IMR-90 (cell line): Measurements from ENCODE around the gene ITLN2.
"Not testable (repeated sequence)": the region's sequence is repeated elsewhere in the genome, so short reads cannot be mapped to it uniquely, and the experiment has no call there.

Experiments used
- CEBPB ChIP-seq: IDR thresholded peaks from 2 replicates; pipeline ENCODE4 v1.6.1; 2012; ENCODE audit warnings: low read depth, low read length, improper control_type of control experiment
- CTCF ChIP-seq: conservative IDR thresholded peaks from 2 replicates; pipeline ENCODE4 v1.5.1; 2012; ENCODE audit warnings: mild to moderate bottlenecking, low read depth, low read length, improper control_type of control experiment
- MXI1 ChIP-seq: IDR thresholded peaks from 2 replicates; pipeline ENCODE4 v1.6.1; 2012; ENCODE audit warnings: low read depth, mild to moderate bottlenecking, low read length, moderate library complexity, borderline replicate concordance
- NFE2L2 ChIP-seq: fragments of 150-350 bp; IDR thresholded peaks from 2 replicates; pipeline ENCODE4 v1.6.1; 2016; ENCODE audit warnings: low read depth, mild to moderate bottlenecking, low read length
- POLR2A ChIP-seq: IDR thresholded peaks from 2 replicates; pipeline ENCODE4 v1.6.1; 2012; ENCODE audit warnings: mild to moderate bottlenecking, low read depth, low read length
- RCOR1 ChIP-seq: IDR thresholded peaks from 2 replicates; pipeline ENCODE4 v1.6.1; 2012; ENCODE audit warnings: mild to moderate bottlenecking, low read length, improper control_type of control experiment; ENCODE audit not compliant: insufficient replicate concordance
- RFX5 ChIP-seq: IDR thresholded peaks from 2 replicates; pipeline ENCODE4 v1.8.0; 2012; ENCODE audit warnings: low read depth, mild to moderate bottlenecking, low read length, moderate library complexity

- not testable (repeated sequence) for TF ChIP-seq NFE2L2, POLR2A, RFX5, CTCF, CEBPB, RCOR1, MXI1
Observed at GRCh38 chr1:160947174-160947759, 7.3 kb downstream of the ITLN2 start.
